ENCODE measurements around the gene RAB40C.
"Not testable (repeated sequence)": the region's sequence is repeated elsewhere in the genome, so short reads cannot be mapped to it uniquely, and the experiment has no call there.

The RAB40C gene

GRCh38 chr16:590815-591200 lies 942 bp downstream of the RAB40C start:
- DNase-seq (ENCODE audit: low spot score) = no peak

- DNase-seq (ENCODE audit: low spot score) = no peak
Measured at GRCh38 chr16:591231-591630, 1.4 kb downstream of the RAB40C start.

GRCh38 chr16:591892-592517 lies 2.1 kb downstream of the RAB40C start:
- DNase-seq (ENCODE audit: low spot score) = no peak

GRCh38 chr16:592518-593306 lies 2.8 kb downstream of the RAB40C start:
- DNase-seq (ENCODE audit: low spot score) = no peak

GRCh38 chr16:593406-593805 lies 3.5 kb downstream of the RAB40C start:
- no peak for DNase-seq (ENCODE audit: low spot score)

GRCh38 chr16:593807-594206 lies 3.9 kb downstream of the RAB40C start:
- no peak for DNase-seq (ENCODE audit: low spot score)

GRCh38 chr16:595094-595528 lies 5.2 kb downstream of the RAB40C start:
- DNase-seq (ENCODE audit: low spot score) = no peak

- DNase-seq (ENCODE audit: low spot score) = no peak
Measured at GRCh38 chr16:595942-596735, 6.3 kb downstream of the RAB40C start.

- no peak for DNase-seq (ENCODE audit: low spot score)
Measured at GRCh38 chr16:596736-597060, 6.8 kb downstream of the RAB40C start.

GRCh38 chr16:597655-598054 lies 7.8 kb downstream of the RAB40C start:
- DNase-seq (ENCODE audit: low spot score) = not testable (repeated sequence)

GRCh38 chr16:598823-599739 lies 9.2 kb downstream of the RAB40C start:
- DNase-seq (ENCODE audit: low spot score) = no peak

- no peak for DNase-seq (ENCODE audit: low spot score)
Measured at GRCh38 chr16:600781-601180, 10.9 kb downstream of the RAB40C start.

GRCh38 chr16:603933-604332 lies 14.1 kb downstream of the RAB40C start:
- no peak for DNase-seq (ENCODE audit: low spot score)

- no peak for DNase-seq (ENCODE audit: low spot score)
Measured at GRCh38 chr16:606656-607307, 16.9 kb downstream of the RAB40C start.

GRCh38 chr16:608019-608418 lies 18.2 kb downstream of the RAB40C start:
- DNase-seq (ENCODE audit: low spot score) = no peak

- no peak for DNase-seq (ENCODE audit: low spot score)
Measured at GRCh38 chr16:609316-609715, 19.4 kb downstream of the RAB40C start.

- DNase-seq (ENCODE audit: low spot score) = no peak
Measured at GRCh38 chr16:609984-610383, 20.1 kb downstream of the RAB40C start.

GRCh38 chr16:610513-611381 lies 20.9 kb downstream of the RAB40C start:
- DNase-seq (ENCODE audit: low spot score) = peak; percentile 50

GRCh38 chr16:615122-615521 lies 25.3 kb downstream of the RAB40C start:
- no peak for DNase-seq (ENCODE audit: low spot score)
